Adrenal gland (tissue), 12 donors: ENCODE data around the gene RBM47. TPM values are rescaled to one million over a fixed set of nuclear protein-coding genes. Genes with fewer than 3 reads are reported as not detected.

Experiments
- DNase-seq, 7 donors: peaks; one replicate each; pipeline ENCODE4 v3.0.0-alpha.2; 2019 to 2020
- H3K27ac ChIP-seq, 5 donors: fragments of 200-600 bp; sonication (generic) in 4 of 5; 1 replicate in 3 of 5; 2 replicates in 2 of 5; pipeline versions ENCODE4 v1.5.1 to v1.8.0; 2016 to 2020; ENCODE audit warnings: mild to moderate bottlenecking in 1 of 5
- H3K27me3 ChIP-seq: fragments of 200-600 bp; 2 replicates; pipeline ENCODE4 v1.8.0; 2021
- H3K36me3 ChIP-seq, 2 donors: fragments of 200-600 bp; replicated peaks in 1 of 2; 1 replicate in 1 of 2; 2 replicates in 1 of 2; pipeline versions ENCODE4 v1.5.1 to v1.8.0; 2018 to 2022
- H3K4me1 ChIP-seq, 2 donors: fragments of 200-600 bp; replicated peaks in 1 of 2; 1 replicate in 1 of 2; 2 replicates in 1 of 2; pipeline versions ENCODE4 v1.5.1 to v1.8.0; 2018 to 2021
- H3K4me3 ChIP-seq, 4 donors: fragments of 200-600 bp; sonication (generic) in 3 of 4; one replicate each; pipeline ENCODE4 v1.5.1; 2016 to 2018
- H3K9me3 ChIP-seq, 3 donors: fragments of 200-600 bp; sonication (generic) in 1 of 3; replicated peaks in 1 of 3; 1 replicate in 2 of 3; 2 replicates in 1 of 3; pipeline versions ENCODE4 v1.5.1 to v1.8.0; 2016 to 2021
- CTCF ChIP-seq, 6 experiments: fragments of 450-650 bp in 4 of 6; fragments of 200-600 bp in 2 of 6; sonication (generic) in 1 of 6; IDR thresholded peaks; 1 replicate in 5 of 6; 2 replicates in 1 of 6; pipeline versions ENCODE4 v1.5.1 to v1.8.0; 2016 to 2021; ENCODE audit warnings: antibody characterized with exemption in 6 of 6, mild to moderate bottlenecking in 2 of 6, moderate library complexity in 1 of 6
- POLR2A ChIP-seq, 2 donors: fragments of 450-650 bp; IDR thresholded peaks; one replicate each; pipeline ENCODE4 v1.6.1; 2017; ENCODE audit warnings: antibody characterized with exemption in 2 of 2, mild to moderate bottlenecking in 2 of 2, moderate library complexity in 1 of 2
- WGBS, 4 donors: extraction: QIAGEN DNeasy Blood & Tissue Kit in 2 of 4; methylation state at CpG; one replicate each; pipeline versions ENCODE4 v1.1.5 to v1.1.7; 2013 to 2017; 5-methylcytosine and 5-hydroxymethylcytosine counted together
- intact Hi-C, 2 donors: fragments of 100-400 bp; cut with DNase I; formaldehyde crosslinking; loops; one replicate each; pipeline versions ENCODE4 v1.14.1 to v1.15.0; 2022 to 2023
- polyA plus RNA-seq, 3 donors: library from polyadenylated mRNA; stranded (reverse); fragments of 200-250 nt in 2 of 3; fragments of 350-450 nt in 1 of 3; fragmentation: Illumina TruSeq in 1 of 3; extraction: RNeasy Lipid Tissue Mini Kit (QIAGEN cat#74804) in 1 of 3; gene quantifications; one replicate each; pipeline ENCODE4 v1.2.3, GENCODE V29; 2013 to 2014
- total RNA-seq, 9 donors: library from RNA; depleted of rRNA in 4 of 9; stranded (reverse); fragments of >200 nt in 4 of 9; fragments of 120-200 nt in 1 of 9; fragmentation: NEBNext Ultra II Directional in 1 of 9; extraction: Animal tissue kit (Norgen Biotek cat#: 25700) in 1 of 9; gene quantifications; one replicate each; pipeline versions ENCODE4 v1.1.0 to v1.2.4, GENCODE V29; 2013 to 2023
- donor health status: healthy with polysubstance abuse.
- donor health status: Bipolar disorder and iron deficiency.
- donor health status: DM: yes; HTN: yes; CAD: no.
- donor health status: DM: no; HTN: no; CAD: no.
- donor health status: DM: no; HTN: no; CAD: no.
- donor health status: DM: yes; HTN: yes; CAD: no.

Gene RBM47
- total and polyA plus RNA-seq, 12 donors = 25.7 to 370 (median 155) TPM

GRCh38 chr4:40583850-40584439 is 45.7 kb downstream of the RBM47 start:
- TF ChIP-seq CTCF (IDR thresholded peaks at IDR 0.05) (no peak), POLR2A (IDR thresholded peaks at IDR 0.05) (no peak)
- no peak overlapping the region for H3K4me3 ChIP-seq

GRCh38 chr4:40582413-40582812 is 47.3 kb downstream of the RBM47 start:
- Histone ChIP-seq H3K9me3 (no peaks in the 10 kb centered on the region), H3K27me3 (no peaks in the 10 kb centered on the region), H3K27ac (peak overlapping the region in 3 of 5 donors; percentile 31 to 84 (median 64)), H3K36me3 (no peaks in the 10 kb centered on the region), H3K4me3 (no peak overlapping the region), H3K4me1 (peaks cover 45 to 51% of the 10 kb centered on the region in 2 donors)
- peak in 1 of 7 donors; percentile 18 for DNase-seq
- 79 to 95% (median 89%) methylated on average over 7 of the region's 7 CpGs for WGBS, 4 donors
- intact Hi-C loops = no loop called here
- no peak for TF ChIP-seq CTCF (IDR thresholded peaks at IDR 0.05)
- no peak for TF ChIP-seq POLR2A (IDR thresholded peaks at IDR 0.05)

More at GRCh38 chr4:40583850-40584439, 45.7 kb downstream of the RBM47 start:
- no peaks in the 10 kb centered on the region for H3K36me3 ChIP-seq
- intact Hi-C loops = no loop called here
- 87 to 90% (median 89%) methylated on average over 9 of the region's 9 CpGs for WGBS, 4 donors
- no peaks in the 10 kb centered on the region for H3K27me3 ChIP-seq
- peak in 1 of 7 donors; percentile 35 for DNase-seq
- no peaks in the 10 kb centered on the region for H3K9me3 ChIP-seq
- peaks cover 44 to 56% of the 10 kb centered on the region in 2 donors for H3K4me1 ChIP-seq
- H3K27ac ChIP-seq = peak overlapping the region in 1 of 5 donors; percentile 86

GRCh38 chr4:40581254-40582140 is 48.2 kb downstream of the RBM47 start:
- 88 to 89% (median 88%) methylated on average over 15 of the region's 15 CpGs for WGBS, 4 donors
- Histone ChIP-seq H3K36me3 (no peaks in the 10 kb centered on the region), H3K9me3 (no peaks in the 10 kb centered on the region), H3K4me3 (no peak overlapping the region), H3K27ac (peak overlapping the region in 3 of 5 donors; percentile 34 to 84 (median 64)), H3K4me1 (peaks cover 44 to 50% of the 10 kb centered on the region in 2 donors), H3K27me3 (no peaks in the 10 kb centered on the region)
- DNase-seq = peak in 1 of 7 donors; percentile 53
- TF ChIP-seq POLR2A (IDR thresholded peaks at IDR 0.05) (no peak), CTCF (IDR thresholded peaks at IDR 0.05) (no peak)
- intact Hi-C loops = no loop called here

GRCh38 chr4:40579983-40580382 is 49.7 kb downstream of the RBM47 start:
- Histone ChIP-seq H3K27me3 (no peaks in the 10 kb centered on the region), H3K27ac (peak overlapping the region in 4 of 5 donors; percentile 42 to 84 (median 47)), H3K36me3 (no peaks in the 10 kb centered on the region), H3K4me1 (peaks cover 36 to 49% of the 10 kb centered on the region in 2 donors), H3K4me3 (no peak overlapping the region), H3K9me3 (no peaks in the 10 kb centered on the region)
- WGBS, 4 donors = 42 to 78% (median 62%) methylated on average over 3 of the region's 3 CpGs
- intact Hi-C loops = no loop called here
- TF ChIP-seq CTCF (IDR thresholded peaks at IDR 0.05) (no peak), POLR2A (IDR thresholded peaks at IDR 0.05) (no peak)
- DNase-seq = no peak
